Fibroblast of villous mesenchyme (primary cell): ENCODE measurements around the gene IRF2BP1. TPM values are rescaled to one million over a fixed set of nuclear protein-coding genes. Genes with fewer than 3 reads are reported as not detected.

Experiments
- DNase-seq: peaks from one replicate; pipeline ENCODE4 v3.0.0-alpha.2; 2010; ENCODE audit warnings: low read depth
- H3K4me3 ChIP-seq: 2 replicates; pipeline ENCODE4 v1.5.1; 2011; ENCODE audit warnings: low read depth, mild to moderate bottlenecking, low read length
- CTCF ChIP-seq: IDR thresholded peaks from 2 replicates; pipeline ENCODE4 v1.5.1; 2012; ENCODE audit warnings: low read depth, mild to moderate bottlenecking, low read length; ENCODE audit not compliant: insufficient read depth
- total RNA-seq: library from RNA; depleted of rRNA; stranded (reverse); fragments of >200 nt; gene quantifications from 2 replicates; pipeline ENCODE4 v1.2.3, GENCODE V29; 2012

IRF2BP1 gene
- total RNA-seq, 1 donor = 26.3 TPM

GRCh38 chr19:45864629-45865082 is 21.3 kb downstream of the IRF2BP1 start:
- DNase-seq = no peak
- no peak overlapping the region for H3K4me3 ChIP-seq
- TF ChIP-seq CTCF = no peak

DNA sequence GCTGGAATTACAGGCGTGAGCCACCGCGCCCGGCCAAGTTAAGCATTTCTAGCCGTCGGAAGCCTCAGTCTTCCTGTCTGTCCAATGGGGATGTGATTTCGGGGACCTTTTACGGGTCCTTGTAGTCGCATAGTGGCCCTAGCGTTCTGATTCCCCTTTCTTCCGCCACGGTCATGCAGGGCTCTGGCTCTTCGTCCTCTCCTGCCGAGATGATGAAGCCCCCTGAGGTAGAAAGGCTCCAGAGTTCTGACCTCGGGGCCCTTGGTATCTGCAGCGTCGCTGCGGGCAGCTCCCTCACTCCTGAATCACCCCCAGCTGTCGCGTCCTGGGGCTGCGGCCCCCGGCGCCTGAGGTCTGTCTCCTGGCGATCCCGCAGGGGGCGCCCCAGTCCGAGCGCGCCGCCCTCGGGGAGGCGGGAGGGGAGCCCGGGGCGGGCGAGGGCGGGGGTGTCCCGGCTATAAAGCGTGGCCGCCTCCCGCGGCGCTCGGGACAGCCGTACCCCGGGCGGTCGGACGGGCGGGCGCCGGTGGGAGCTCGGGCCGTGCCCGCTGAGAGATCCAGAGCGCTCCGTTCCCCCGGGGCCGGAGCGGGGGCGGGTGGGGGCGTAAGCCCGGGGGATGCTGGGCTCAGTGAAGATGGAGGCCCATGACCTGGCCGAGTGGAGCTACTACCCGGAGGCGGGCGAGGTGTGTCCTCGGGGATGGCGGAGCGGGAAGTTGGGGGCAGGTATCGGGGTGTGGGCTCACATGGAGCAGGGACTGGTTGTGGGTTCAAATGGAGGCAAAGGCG is 21.9 kb downstream of the IRF2BP1 start, which contains the start of gene FOXA3:
Gene FOXA3 (plus strand): TSS at position 487 of the 789 bp plus-strand sequence. CDS start 131 bp downstream, at position 618.
- peak within 1 kb of the TSS; percentile 98 for H3K4me3 ChIP-seq
- DNase-seq = peak; percentile 28
- peak; percentile 46 for TF ChIP-seq CTCF

DNA sequence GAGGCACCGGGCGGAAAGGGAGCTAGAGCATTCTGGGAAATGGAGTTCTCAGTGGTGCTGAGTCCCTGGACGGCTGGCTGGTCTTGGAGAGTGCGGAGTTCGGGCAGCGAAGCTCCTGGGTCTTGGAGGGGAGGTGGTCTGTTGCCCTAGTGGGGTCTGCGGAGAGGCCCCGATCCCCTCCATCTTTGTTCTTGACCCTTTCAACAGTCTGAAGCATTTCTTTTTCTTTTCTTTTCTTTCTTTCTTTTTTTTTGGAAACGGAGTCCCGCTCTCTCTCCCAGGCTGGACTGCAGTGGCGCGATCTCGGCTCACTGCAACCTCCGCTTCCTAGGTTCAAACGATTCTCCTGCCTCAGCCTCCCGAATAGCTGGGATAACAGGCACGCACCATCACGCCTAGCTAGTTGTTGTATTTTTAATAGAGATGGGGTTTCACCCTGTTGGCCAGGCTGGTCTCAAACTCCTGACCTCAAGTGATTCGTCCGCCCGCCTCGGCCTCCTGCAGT is 22.6 kb downstream of the IRF2BP1 start:
- DNase-seq = no peak
- no peak for TF ChIP-seq CTCF

GRCh38 chr19:45862564-45863334 is 23.2 kb downstream of the IRF2BP1 start, which contains the start of gene SYMPK:
Gene SYMPK (minus strand): TSS chr19:45863147. CDS start chr19:45854495, 8,652 bp downstream.
- peak within 1 kb of the TSS; percentile 98 for H3K4me3 ChIP-seq
- no peak for TF ChIP-seq CTCF
- DNase-seq = peak; percentile 98

More for the DNA sequence above, 22.6 kb downstream of the IRF2BP1 start:
- H3K4me3 ChIP-seq = peak overlapping the region; percentile 98

DNA sequence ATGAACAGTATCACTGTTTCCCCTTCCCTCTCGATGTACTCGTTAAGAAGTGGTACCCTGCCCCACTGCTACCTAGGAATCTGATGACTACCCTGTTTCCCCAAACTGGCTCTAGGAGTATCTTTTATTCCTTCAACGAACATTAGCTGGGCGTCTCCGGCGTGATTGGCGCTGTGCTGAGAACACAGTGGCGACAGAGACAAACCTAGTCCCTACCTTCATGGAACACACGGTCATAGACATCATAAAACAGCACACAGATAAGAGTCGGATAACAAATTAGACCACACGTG is 23.7 kb downstream of the IRF2BP1 start:
- H3K4me3 ChIP-seq = peak overlapping the region; percentile 98
- TF ChIP-seq CTCF = no peak
- no peak for DNase-seq

- DNase-seq = no peak
- no peak overlapping the region for H3K4me3 ChIP-seq
- no peak for TF ChIP-seq CTCF
Measured at GRCh38 chr19:45860359-45861259, 25.3 kb downstream of the IRF2BP1 start.
